Uterus (tissue), 4 donors: Measurements from ENCODE around the gene LDLRAD1. TPM values are rescaled to one million over a fixed set of nuclear protein-coding genes. Genes with fewer than 3 reads are reported as not detected.

Experiments used
- DNase-seq, 2 donors: peaks; one replicate each; pipeline ENCODE4 v3.0.0-alpha.2; 2019 to 2020
- H3K27ac ChIP-seq, 2 donors: fragments of 200-600 bp; sonication (generic); 1 replicate in 1 of 2; 2 replicates in 1 of 2; pipeline ENCODE4 v1.5.1; 2016 to 2018
- H3K27me3 ChIP-seq, 2 donors: fragments of 200-600 bp; sonication (generic); one replicate each; pipeline ENCODE4 v1.5.1; 2018 to 2019; ENCODE audit warnings: control low read depth in 1 of 2
- H3K36me3 ChIP-seq, 2 donors: fragments of 200-600 bp; sonication (generic); one replicate each; pipeline ENCODE4 v1.5.1; 2019; ENCODE audit warnings: control low read depth in 1 of 2
- H3K4me1 ChIP-seq, 2 donors: fragments of 200-600 bp; sonication (generic); one replicate each; pipeline ENCODE4 v1.5.1; 2018 to 2019; ENCODE audit warnings: control low read depth in 1 of 2
- H3K4me3 ChIP-seq, 2 donors: fragments of 200-600 bp; sonication (generic); 1 replicate in 1 of 2; 2 replicates in 1 of 2; pipeline ENCODE4 v1.5.1; 2018 to 2019; ENCODE audit warnings: mild to moderate bottlenecking in 1 of 2
- H3K9me3 ChIP-seq, 2 donors: fragments of 200-600 bp; sonication (generic); one replicate each; pipeline ENCODE4 v1.5.1; 2019; ENCODE audit warnings: control low read depth in 1 of 2
- CTCF ChIP-seq, 4 experiments: fragments of 200-600 bp in 2 of 4; fragments of 450-650 bp in 2 of 4; sonication (generic) in 2 of 4; IDR thresholded peaks; one replicate each; pipeline ENCODE4 v1.5.1; 2016 to 2019; ENCODE audit warnings: antibody characterized with exemption in 4 of 4, mild to moderate bottlenecking in 2 of 4, moderate library complexity in 1 of 4
- POLR2A ChIP-seq, 2 donors: fragments of 450-650 bp; IDR thresholded peaks; one replicate each; pipeline ENCODE4 v1.6.1; 2016; ENCODE audit warnings: antibody characterized with exemption in 2 of 2, mild to moderate bottlenecking in 1 of 2, moderate library complexity in 1 of 2
- intact Hi-C: fragments of 100-400 bp; cut with DNase I; formaldehyde crosslinking; loops from one replicate; pipeline ENCODE4 v1.15.1; 2023; ENCODE audit warnings: low total_unique reads
- total RNA-seq, 4 donors: library from RNA; depleted of rRNA in 3 of 4; stranded (reverse); fragments of >200 nt in 3 of 4; gene quantifications; one replicate each; pipeline versions ENCODE4 v1.1.0 to v1.2.4, GENCODE V29; 2014 to 2023
- donor health status: DM: yes; HTN: yes; CAD: no.

The LDLRAD1 gene
- total RNA-seq, 4 donors from 2014 or later: 0.27 to 1.2 TPM; not detected in 2

- Histone ChIP-seq H3K4me3 (no peak overlapping the region), H3K27ac (no peak overlapping the region), H3K27me3 (no peaks in the 10 kb centered on the region), H3K4me1 (no peaks in the 10 kb centered on the region), H3K9me3 (no peaks in the 10 kb centered on the region), H3K36me3 (no peaks in the 10 kb centered on the region)
- no peak for TF ChIP-seq POLR2A (IDR thresholded peaks at IDR 0.05)
- TF ChIP-seq CTCF (IDR thresholded peaks at IDR 0.05): no peak
- intact Hi-C loops: no loop called here
- DNase-seq: no peak
Measured at GRCh38 chr1:54011316-54012007, 6.5 kb downstream of the LDLRAD1 start.

GRCh38 chr1:54010415-54011117, 7.4 kb downstream of the LDLRAD1 start:
- no peak for DNase-seq
- no peak overlapping the region for H3K4me3 ChIP-seq
- H3K36me3 ChIP-seq: no peaks in the 10 kb centered on the region
- intact Hi-C loops: no loop called here
- H3K27me3 ChIP-seq: no peaks in the 10 kb centered on the region
- H3K4me1 ChIP-seq: no peaks in the 10 kb centered on the region
- TF ChIP-seq CTCF (IDR thresholded peaks at IDR 0.05): no peak
- no peak for TF ChIP-seq POLR2A (IDR thresholded peaks at IDR 0.05)
- H3K9me3 ChIP-seq: no peaks in the 10 kb centered on the region
- H3K27ac ChIP-seq: no peak overlapping the region

- H3K4me1 ChIP-seq: no peaks in the 10 kb centered on the region
- intact Hi-C loops: no loop called here
- no peaks in the 10 kb centered on the region for H3K36me3 ChIP-seq
- no peaks in the 10 kb centered on the region for H3K27me3 ChIP-seq
- DNase-seq: no peak
- TF ChIP-seq CTCF (IDR thresholded peaks at IDR 0.05): no peak
- TF ChIP-seq POLR2A (IDR thresholded peaks at IDR 0.05): no peak
- H3K27ac ChIP-seq: no peak overlapping the region
- H3K9me3 ChIP-seq: no peaks in the 10 kb centered on the region
- H3K4me3 ChIP-seq: no peak overlapping the region
Measured at GRCh38 chr1:54009406-54009805, 8.6 kb downstream of the LDLRAD1 start.

GRCh38 chr1:54008876-54009275, 9.1 kb downstream of the LDLRAD1 start:
- Histone ChIP-seq H3K4me1 (no peaks in the 10 kb centered on the region), H3K9me3 (no peaks in the 10 kb centered on the region), H3K4me3 (no peak overlapping the region), H3K36me3 (no peaks in the 10 kb centered on the region), H3K27me3 (no peaks in the 10 kb centered on the region), H3K27ac (no peak overlapping the region)
- TF ChIP-seq CTCF (IDR thresholded peaks at IDR 0.05) (no peak), POLR2A (IDR thresholded peaks at IDR 0.05) (no peak)
- intact Hi-C loops: no loop called here
- DNase-seq: no peak

- H3K9me3 ChIP-seq: no peaks in the 10 kb centered on the region
- no peaks in the 10 kb centered on the region for H3K27me3 ChIP-seq
- no peak overlapping the region for H3K27ac ChIP-seq
- no peak for TF ChIP-seq POLR2A (IDR thresholded peaks at IDR 0.05)
- TF ChIP-seq CTCF (IDR thresholded peaks at IDR 0.05): no peak
- H3K4me1 ChIP-seq: no peaks in the 10 kb centered on the region
- intact Hi-C loops: no loop called here
- H3K36me3 ChIP-seq: no peaks in the 10 kb centered on the region
- DNase-seq: no peak
- H3K4me3 ChIP-seq: no peak overlapping the region
Measured at GRCh38 chr1:54007613-54008012, 10.4 kb downstream of the LDLRAD1 start.
